Hepatocyte (in vitro differentiated cells): Measurements from ENCODE around the gene GJA5. TPM values are rescaled to one million over a fixed set of nuclear protein-coding genes. Genes with fewer than 3 reads are reported as not detected.
A peak's percentile ranks its signal among the peaks of the same experiment; 100 is the strongest.

Experiments
- DNase-seq: peaks from one replicate; pipeline ENCODE4 v3.0.0-alpha.2; 2016; ENCODE audit warnings: low spot score
- H2AFZ ChIP-seq: fragments of 200-600 bp; sonication (generic); 2 replicates; pipeline ENCODE4 v1.6.0; 2016; ENCODE audit warnings: antibody characterized with exemption, mild to moderate bottlenecking
- H3K27ac ChIP-seq: fragments of 200-600 bp; sonication (generic); 2 replicates; pipeline ENCODE4 v1.5.1; 2016; ENCODE audit warnings: mild to moderate bottlenecking
- H3K27me3 ChIP-seq: fragments of 200-600 bp; sonication (generic); 2 replicates; pipeline ENCODE4 v1.6.1; 2016
- H3K36me3 ChIP-seq: fragments of 200-600 bp; sonication (generic); replicated peaks from 2 replicates; pipeline ENCODE4 v1.5.1; 2016; ENCODE audit warnings: low read depth; ENCODE audit not compliant: insufficient read depth
- H3K4me1 ChIP-seq: fragments of 200-600 bp; sonication (generic); 2 replicates; pipeline ENCODE4 v1.5.1; 2016; ENCODE audit warnings: mild to moderate bottlenecking, moderate library complexity; ENCODE audit not compliant: insufficient read depth
- H3K4me2 ChIP-seq: fragments of 200-600 bp; sonication (generic); 2 replicates; pipeline ENCODE4 v1.6.0; 2016
- H3K4me3 ChIP-seq: fragments of 200-600 bp; sonication (generic); 2 replicates; pipeline ENCODE4 v1.5.1; 2016; ENCODE audit warnings: mild to moderate bottlenecking
- H3K79me2 ChIP-seq: fragments of 200-600 bp; sonication (generic); 2 replicates; pipeline ENCODE4 v1.6.0; 2017; ENCODE audit warnings: mild to moderate bottlenecking
- H3K9me2 ChIP-seq: fragments of 200-600 bp; sonication (generic); replicated peaks from 2 replicates; pipeline ENCODE4 v1.6.0; 2017; ENCODE audit warnings: mild to moderate bottlenecking; ENCODE audit not compliant: insufficient read depth
- H3K9me3 ChIP-seq: fragments of 200-600 bp; sonication (generic); 2 replicates; pipeline ENCODE4 v1.5.1; 2016; ENCODE audit warnings: low read depth, mild to moderate bottlenecking
- H4K20me1 ChIP-seq: fragments of 200-600 bp; sonication (generic); 2 replicates; pipeline ENCODE4 v1.6.0; 2016; ENCODE audit warnings: mild to moderate bottlenecking; ENCODE audit not compliant: insufficient read depth, poor library complexity, severe bottlenecking
- CTCF ChIP-seq: fragments of 200-600 bp; sonication (generic); IDR thresholded peaks from 2 replicates; pipeline ENCODE4 v1.5.1; 2016; ENCODE audit warnings: antibody characterized with exemption, mild to moderate bottlenecking; ENCODE audit not compliant: poor library complexity
- EZH2 ChIP-seq: fragments of 200-600 bp; sonication (generic); IDR thresholded peaks from 2 replicates; pipeline ENCODE4 v1.6.1; 2016; ENCODE audit warnings: antibody characterized with exemption, mild to moderate bottlenecking, borderline replicate concordance
- EZH2phosphoT487 ChIP-seq: fragments of 200-600 bp; sonication (generic); IDR thresholded peaks from one replicate; pipeline ENCODE4 v1.6.1; 2018; ENCODE audit warnings: antibody characterized with exemption, mild to moderate bottlenecking, low read depth, moderate library complexity; ENCODE audit not compliant: unreplicated experiment, severe bottlenecking
- WGBS: methylation state at CpG from one replicate; pipeline ENCODE4 v1.1.6; 2016; ENCODE audit warnings: low lambda C conversion rate; ENCODE audit errors: missing lambda C conversion rate; 5-methylcytosine and 5-hydroxymethylcytosine counted together
- polyA plus RNA-seq: library from polyadenylated mRNA; unstranded; fragments of >200 nt; fragmentation: Nextera tagmentation; extraction: Ambion mirVana; gene quantifications from 2 replicates; pipeline ENCODE4 v1.2.1, GENCODE V29; 2016
- total RNA-seq: library from RNA; depleted of rRNA; stranded (reverse); fragments of >200 nt; gene quantifications from 2 replicates; pipeline ENCODE4 v1.2.3, GENCODE V29; 2014

The GJA5 gene
- total and polyA plus RNA-seq, 2 experiments from 2014 or later, result 9.7 to 12.4 TPM

GRCh38 chr1:147750618-147751217, 9.7 kb downstream of the GJA5 start:
- H2AFZ ChIP-seq, result no peak overlapping the region
- H3K4me1 ChIP-seq, result peaks cover 13% of the 10 kb centered on the region
- no peaks in the 10 kb centered on the region for H3K9me2 ChIP-seq
- H3K27ac ChIP-seq, result no peak overlapping the region
- no peak for DNase-seq
- H3K27me3 ChIP-seq, result no peaks in the 10 kb centered on the region
- TF ChIP-seq CTCF (no peak), EZH2 (no peak), EZH2phosphoT487 (no peak)
- H3K9me3 ChIP-seq, result no peaks in the 10 kb centered on the region
- no peak overlapping the region for H3K4me2 ChIP-seq
- H4K20me1 ChIP-seq, result no peaks in the 10 kb centered on the region
- H3K36me3 ChIP-seq, result no peaks in the 10 kb centered on the region
- H3K4me3 ChIP-seq, result no peak overlapping the region
- H3K79me2 ChIP-seq, result no peaks in the 10 kb centered on the region
- WGBS, result 85% methylated on average over 7 of the region's 7 CpGs

GRCh38 chr1:147749792-147750191, 10.6 kb downstream of the GJA5 start:
- Histone ChIP-seq H3K9me2 (no peaks in the 10 kb centered on the region), H3K27me3 (no peaks in the 10 kb centered on the region), H3K27ac (no peak overlapping the region), H2AFZ (no peak overlapping the region), H3K4me2 (no peak overlapping the region), H3K4me3 (no peak overlapping the region), H3K4me1 (peaks cover 13% of the 10 kb centered on the region), H3K9me3 (no peaks in the 10 kb centered on the region), H3K79me2 (no peaks in the 10 kb centered on the region), H3K36me3 (no peaks in the 10 kb centered on the region), H4K20me1 (no peaks in the 10 kb centered on the region)
- TF ChIP-seq CTCF, result no peak
- TF ChIP-seq EZH2phosphoT487, result no peak
- WGBS, result 79% methylated on average over 2 of the region's 2 CpGs
- DNase-seq, result no peak

- no peak overlapping the region for H3K4me2 ChIP-seq
- peak; percentile 37 for DNase-seq
- 43% methylated on average over 3 of the region's 3 CpGs for WGBS
Observed at GRCh38 chr1:147748676-147749350, 11.6 kb downstream of the GJA5 start.

More at GRCh38 chr1:147748676-147749350, 11.6 kb downstream of the GJA5 start:
- Histone ChIP-seq H3K27me3 (no peaks in the 10 kb centered on the region), H3K9me2 (no peaks in the 10 kb centered on the region), H3K4me1 (peaks cover 13% of the 10 kb centered on the region), H3K4me3 (no peak overlapping the region), H3K9me3 (no peaks in the 10 kb centered on the region), H2AFZ (no peak overlapping the region), H4K20me1 (no peaks in the 10 kb centered on the region), H3K36me3 (no peaks in the 10 kb centered on the region), H3K79me2 (no peaks in the 10 kb centered on the region), H3K27ac (peak overlapping the region; percentile 36)
- TF ChIP-seq EZH2 (no peak), EZH2phosphoT487 (no peak), CTCF (no peak)
